Central memory CD4-positive, alpha-beta T cell (primary cell): Measurements from ENCODE around the gene SWSAP1.
"Not testable (repeated sequence)": the region's sequence is repeated elsewhere in the genome, so short reads cannot be mapped to it uniquely, and the experiment has no call there.

Source experiments
- DNase-seq: peaks from one replicate; pipeline ENCODE4 v3.0.0; 2022
- total RNA-seq, 3 experiments: gene quantifications; one replicate each; lab custom pipeline; 2026; lab: John Stamatoyannopoulos, UW

SWSAP1 gene
- 3.0 to 6.9 (median 5.4) reads per million in 3 experiments for total RNA-seq

GRCh38 chr19:11374433-11375142, at the start of gene SWSAP1:
Gene SWSAP1 (plus strand): TSS chr19:11374666. CDS start chr19:11374681, 15 bp downstream.
- DNase-seq, result peak; percentile 98

- DNase-seq, result no peak
Observed at GRCh38 chr19:11324748-11325389, 49.6 kb upstream of the SWSAP1 start.

- no peak for DNase-seq
Observed at GRCh38 chr19:11325544-11325943, 48.9 kb upstream of the SWSAP1 start.

GRCh38 chr19:11330127-11330526, 44.3 kb upstream of the SWSAP1 start:
- DNase-seq, result no peak

GRCh38 chr19:11331502-11331901, 43.0 kb upstream of the SWSAP1 start:
- no peak for DNase-seq

GRCh38 chr19:11332822-11333221, 41.6 kb upstream of the SWSAP1 start:
- DNase-seq, result no peak

- DNase-seq, result not testable (repeated sequence)
Observed at GRCh38 chr19:11333838-11334237, 40.6 kb upstream of the SWSAP1 start.

GRCh38 chr19:11335449-11336146, 38.9 kb upstream of the SWSAP1 start:
- DNase-seq, result no peak

- DNase-seq, result no peak
Observed at GRCh38 chr19:11337080-11337479, 37.4 kb upstream of the SWSAP1 start.

- DNase-seq, result no peak
Observed at GRCh38 chr19:11338121-11338520, 36.3 kb upstream of the SWSAP1 start.

GRCh38 chr19:11338569-11339253, 35.8 kb upstream of the SWSAP1 start:
- DNase-seq, result no peak

- DNase-seq, result peak; percentile 41
Observed at GRCh38 chr19:11339254-11340098, 35.0 kb upstream of the SWSAP1 start, which contains the start of gene RAB3D. Gene RAB3D (minus strand): TSS chr19:11339657. CDS start chr19:11337399, 2,258 bp downstream.

GRCh38 chr19:11340099-11340467, 34.4 kb upstream of the SWSAP1 start:
- DNase-seq, result not testable (repeated sequence)

GRCh38 chr19:11342429-11342828, 32.0 kb upstream of the SWSAP1 start:
- DNase-seq, result no peak

GRCh38 chr19:11345122-11345803, 29.2 kb upstream of the SWSAP1 start:
- no peak for DNase-seq

- peak; percentile 98 for DNase-seq
Observed at GRCh38 chr19:11346104-11346940, 28.1 kb upstream of the SWSAP1 start, which contains the start of the genes CCDC159 and TMEM205. Gene CCDC159 (plus strand): TSS chr19:11346519. CDS start chr19:11346607, 88 bp downstream. Gene TMEM205 (minus strand): TSS chr19:11346268. CDS start chr19:11345619, 649 bp downstream.

GRCh38 chr19:11347546-11348039, 26.9 kb upstream of the SWSAP1 start:
- DNase-seq, result no peak

GRCh38 chr19:11349171-11349570, 25.3 kb upstream of the SWSAP1 start:
- DNase-seq, result no peak

GRCh38 chr19:11354102-11354501, 20.4 kb upstream of the SWSAP1 start:
- DNase-seq, result not testable (repeated sequence)
